SU-DHL-6 (cell line): ENCODE data around the gene HDAC11.

ENCODE experiments used
- H2AFZ ChIP-seq: fragments of 200-600 bp; sonication (generic); 2 replicates; pipeline ENCODE4 v1.6.1; 2014; ENCODE audit warnings: low read depth, mild to moderate bottlenecking, moderate library complexity, mixed read lengths, antibody characterized with exemption, low read length; ENCODE audit not compliant: severe bottlenecking
- H3F3A ChIP-seq: fragments of 200-600 bp; shearing (Covaris generic); 2 replicates; pipeline ENCODE4 v1.6.0; 2016; ENCODE audit warnings: antibody characterized with exemption, mild to moderate bottlenecking; ENCODE audit not compliant: insufficient read depth
- H3K27ac ChIP-seq: fragments of 200-600 bp; sonication (generic); 2 replicates; pipeline ENCODE4 v1.5.1; 2016; ENCODE audit warnings: low read depth, mild to moderate bottlenecking, low read length, moderate library complexity, mixed read lengths
- H3K27me3 ChIP-seq: fragments of 200-600 bp; sonication (generic), shearing (Covaris generic); 2 replicates; pipeline ENCODE4 v1.6.0; 2014; ENCODE audit warnings: mild to moderate bottlenecking, low read length
- H3K36me3 ChIP-seq: fragments of 200-600 bp; sonication (generic); 2 replicates; pipeline ENCODE4 v1.6.1; 2014; ENCODE audit warnings: mild to moderate bottlenecking, low read length, mixed read lengths
- H3K4me2 ChIP-seq: fragments of 300-600, 200-600 bp; shearing (Covaris generic), sonication (generic); 2 replicates; pipeline ENCODE4 v1.6.0; 2014; ENCODE audit warnings: low read length, low read depth, mild to moderate bottlenecking; ENCODE audit not compliant: poor library complexity, severe bottlenecking
- H3K4me3 ChIP-seq: fragments of 200-600 bp; sonication (generic); 2 replicates; pipeline ENCODE4 v1.5.1; 2014; ENCODE audit warnings: antibody characterized with exemption, low read length, mild to moderate bottlenecking, mixed read lengths; ENCODE audit not compliant: insufficient read depth, poor library complexity, severe bottlenecking
- H3K79me2 ChIP-seq: fragments of 200-600 bp; sonication (generic); 2 replicates; pipeline ENCODE4 v1.6.1; 2014; ENCODE audit warnings: mild to moderate bottlenecking, low read length, moderate library complexity; ENCODE audit not compliant: insufficient read depth
- H3K9ac ChIP-seq: fragments of 200-600 bp; sonication (generic); 2 replicates; pipeline ENCODE4 v1.7.0; 2014; ENCODE audit warnings: mild to moderate bottlenecking, low read length
- H3K9me2 ChIP-seq: fragments of 200-600 bp; sonication (generic); replicated peaks from 2 replicates; pipeline ENCODE4 v1.6.1; 2014; ENCODE audit warnings: low read length; ENCODE audit not compliant: insufficient read depth
- H3K9me3 ChIP-seq: fragments of 200-600 bp; sonication (generic); 2 replicates; pipeline ENCODE4 v1.6.1; 2014; ENCODE audit warnings: low read length, mixed read lengths; ENCODE audit not compliant: insufficient read depth
- H4K20me1 ChIP-seq: fragments of 200-600 bp; sonication (generic); 2 replicates; pipeline ENCODE4 v1.6.1; 2014; ENCODE audit warnings: low read depth, mild to moderate bottlenecking, antibody characterized with exemption, low read length, moderate library complexity, mixed read lengths
- CTCF ChIP-seq: fragments of 200-600 bp; sonication (generic); IDR thresholded peaks from one replicate; pipeline ENCODE4 v1.5.1; 2017; ENCODE audit warnings: antibody characterized with exemption, mild to moderate bottlenecking, low read length, moderate library complexity; ENCODE audit not compliant: insufficient read depth, poor library complexity, severe bottlenecking
- EZH2phosphoT487 ChIP-seq: fragments of 200-600 bp; sonication (generic), shearing (Covaris generic); conservative IDR thresholded peaks from 2 replicates; pipeline ENCODE4 v1.6.1; 2018; ENCODE audit warnings: mild to moderate bottlenecking, antibody characterized with exemption, low read length, moderate library complexity, mixed read lengths

Gene HDAC11

GRCh38 chr3:13504161-13504831, 24.2 kb downstream of the HDAC11 start:
- no peaks in the 10 kb centered on the region for H3K9me3 ChIP-seq
- no peaks in the 10 kb centered on the region for H4K20me1 ChIP-seq
- H3K9me2 ChIP-seq: no peaks in the 10 kb centered on the region
- TF ChIP-seq CTCF (no peak), EZH2phosphoT487 (no peak)
- no peaks in the 10 kb centered on the region for H3K79me2 ChIP-seq
- no peaks in the 10 kb centered on the region for H3F3A ChIP-seq
- no peak overlapping the region for H3K9ac ChIP-seq
- no peaks in the 10 kb centered on the region for H3K27me3 ChIP-seq
- H2AFZ ChIP-seq: no peak overlapping the region
- H3K27ac ChIP-seq: no peak overlapping the region
- H3K4me2 ChIP-seq: no peak overlapping the region
- H3K36me3 ChIP-seq: no peaks in the 10 kb centered on the region
- no peak overlapping the region for H3K4me3 ChIP-seq

GRCh38 chr3:13505147-13506130, 25.3 kb downstream of the HDAC11 start:
- Histone ChIP-seq H3F3A (no peaks in the 10 kb centered on the region), H4K20me1 (no peaks in the 10 kb centered on the region), H3K9ac (no peak overlapping the region), H3K4me3 (no peak overlapping the region), H3K4me2 (no peak overlapping the region), H3K79me2 (no peaks in the 10 kb centered on the region), H3K36me3 (no peaks in the 10 kb centered on the region), H3K27ac (no peak overlapping the region), H2AFZ (no peak overlapping the region), H3K27me3 (no peaks in the 10 kb centered on the region), H3K9me3 (no peaks in the 10 kb centered on the region), H3K9me2 (no peaks in the 10 kb centered on the region)
- TF ChIP-seq CTCF: no peak
- no peak for TF ChIP-seq EZH2phosphoT487

GRCh38 chr3:13506239-13506638, 26.1 kb downstream of the HDAC11 start:
- H3K9me3 ChIP-seq: no peaks in the 10 kb centered on the region
- no peak overlapping the region for H3K27ac ChIP-seq
- H2AFZ ChIP-seq: no peak overlapping the region
- H3K9me2 ChIP-seq: no peaks in the 10 kb centered on the region
- no peaks in the 10 kb centered on the region for H3K27me3 ChIP-seq
- H4K20me1 ChIP-seq: no peaks in the 10 kb centered on the region
- TF ChIP-seq CTCF: no peak
- TF ChIP-seq EZH2phosphoT487: no peak
- H3K4me2 ChIP-seq: no peak overlapping the region
- H3K36me3 ChIP-seq: no peaks in the 10 kb centered on the region
- H3F3A ChIP-seq: no peaks in the 10 kb centered on the region
- H3K4me3 ChIP-seq: no peak overlapping the region
- no peak overlapping the region for H3K9ac ChIP-seq
- no peaks in the 10 kb centered on the region for H3K79me2 ChIP-seq
